Raji (cell line): Measurements from ENCODE around the gene TCEAL3.
A peak's percentile ranks its signal among the peaks of the same experiment; 100 is the strongest.

Experiments
- POLR2A ChIP-seq: IDR thresholded peaks from 2 replicates; pipeline ENCODE4 v1.6.1; 2011; ENCODE audit warnings: low read depth, low read length, control low read depth; ENCODE audit not compliant: insufficient read depth

Gene TCEAL3

DNA sequence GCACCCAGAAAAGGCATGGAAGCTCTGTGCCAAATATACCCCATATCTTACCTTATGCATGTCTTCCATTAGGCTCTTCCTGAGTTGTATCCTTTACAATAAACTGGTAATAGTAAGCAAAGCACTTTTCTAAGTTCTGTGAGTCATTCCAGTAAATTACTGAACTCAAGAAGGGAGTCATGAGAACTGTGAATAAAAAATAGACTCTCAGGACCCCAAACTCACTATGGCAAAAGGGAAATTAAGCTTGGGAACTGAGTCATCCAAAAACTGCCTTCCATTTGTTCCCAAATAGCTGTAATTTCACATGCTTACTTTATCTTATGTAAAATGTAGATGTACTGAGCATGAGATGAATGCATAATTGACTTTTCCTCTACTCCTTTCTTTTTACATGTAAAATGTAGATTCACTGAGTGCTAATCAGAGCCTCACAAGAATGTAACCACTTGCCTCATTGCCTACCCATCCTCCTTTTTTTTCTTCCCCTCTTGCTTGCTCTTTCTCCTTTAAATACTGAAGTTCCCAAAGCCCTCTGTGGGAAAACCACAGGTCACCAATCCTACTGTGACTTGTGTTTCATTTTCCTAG is 8.1 kb downstream of the TCEAL3 start:
- TF ChIP-seq POLR2A = no peak

- no peak for TF ChIP-seq POLR2A
Observed at GRCh38 chrX:103616676-103617186, 9.0 kb downstream of the TCEAL3 start.

- TF ChIP-seq POLR2A = no peak
Observed at GRCh38 chrX:103624111-103624510, 16.3 kb downstream of the TCEAL3 start.

- TF ChIP-seq POLR2A = no peak
Observed at GRCh38 chrX:103626855-103627254, 19.1 kb downstream of the TCEAL3 start.

- 0 out of 2 replicates have a peak, but pooled peaks have one; percentile 21 for TF ChIP-seq POLR2A
Observed at GRCh38 chrX:103628386-103629317, 20.9 kb downstream of the TCEAL3 start, which contains the start of gene TCEAL1. TSS of gene TCEAL1 (plus strand) at chrX:103628975. CDS start at chrX:103629917, 942 bp downstream.

DNA sequence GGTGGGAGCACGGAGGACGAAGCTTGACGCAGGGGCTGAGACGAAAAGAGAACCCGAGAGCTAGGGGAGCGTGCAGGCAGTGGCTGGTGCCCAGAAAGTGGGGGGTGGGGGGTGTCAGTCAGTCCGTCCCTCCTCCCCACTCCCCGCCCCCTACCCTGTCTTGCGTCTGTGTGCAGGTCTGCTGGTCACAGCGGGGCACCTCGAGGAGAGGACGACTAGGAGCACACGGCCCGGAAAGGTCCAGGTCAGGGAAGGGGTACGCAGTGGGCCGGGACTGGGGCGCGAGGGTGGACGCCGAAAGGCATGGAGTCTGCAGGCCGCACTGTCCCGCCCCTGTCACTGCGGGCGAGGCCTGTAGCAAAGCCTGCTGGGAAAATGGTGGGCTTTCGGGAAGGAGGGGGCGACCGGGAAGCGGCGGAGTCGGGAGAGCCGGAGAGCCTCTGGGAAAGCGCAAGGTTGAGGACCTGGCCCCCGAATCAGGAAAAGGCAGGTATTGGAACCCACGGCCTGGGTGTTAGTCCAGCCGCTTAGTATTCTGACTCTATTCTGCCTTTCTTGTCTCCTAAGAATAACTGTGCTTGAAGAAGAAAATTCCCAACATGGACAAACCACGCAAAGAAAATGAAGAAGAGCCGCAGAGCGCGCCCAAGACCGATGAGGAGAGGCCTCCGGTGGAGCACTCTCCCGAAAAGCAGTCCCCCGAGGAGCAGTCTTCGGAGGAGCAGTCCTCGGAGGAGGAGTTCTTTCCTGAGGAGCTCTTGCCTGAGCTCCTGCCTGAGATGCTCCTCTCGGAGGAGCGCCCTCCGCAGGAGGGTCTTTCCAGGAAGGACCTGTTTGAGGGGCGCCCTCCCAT is 21.8 kb downstream of the TCEAL3 start:
- TF ChIP-seq POLR2A = no peak

DNA sequence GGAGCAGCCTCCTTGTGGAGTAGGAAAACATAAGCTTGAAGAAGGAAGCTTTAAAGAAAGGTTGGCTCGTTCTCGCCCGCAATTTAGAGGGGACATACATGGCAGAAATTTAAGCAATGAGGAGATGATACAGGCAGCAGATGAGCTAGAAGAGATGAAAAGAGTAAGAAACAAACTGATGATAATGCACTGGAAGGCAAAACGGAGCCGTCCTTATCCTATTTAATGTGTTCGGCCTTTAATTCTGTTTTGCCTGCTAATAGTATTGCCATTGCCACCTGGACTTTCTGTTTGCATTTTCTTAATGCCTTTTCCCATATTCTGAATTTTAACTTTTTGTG is 22.4 kb downstream of the TCEAL3 start:
- no peak for TF ChIP-seq POLR2A

GRCh38 chrX:103631145-103631544 is 23.4 kb downstream of the TCEAL3 start:
- no peak for TF ChIP-seq POLR2A

DNA sequence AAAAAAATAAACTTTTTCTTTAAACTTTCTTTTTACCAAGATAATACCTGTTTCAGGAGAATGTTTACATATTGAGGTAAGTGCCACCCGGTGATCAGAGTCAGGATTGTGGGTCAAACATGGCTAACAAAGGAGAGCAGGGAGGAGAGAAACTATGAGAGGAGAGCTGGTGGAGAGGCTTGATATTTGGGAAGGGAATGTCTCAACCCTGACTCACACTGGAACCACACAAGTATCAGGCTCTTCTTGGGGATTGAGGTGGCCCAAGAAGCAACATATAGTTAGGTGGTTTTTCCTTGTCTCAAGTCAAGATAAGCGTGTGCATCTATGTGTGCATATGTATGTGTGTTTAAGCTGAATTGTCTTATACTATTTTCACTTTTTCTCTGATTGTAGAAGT is 27.7 kb downstream of the TCEAL3 start:
- TF ChIP-seq POLR2A = no peak

DNA sequence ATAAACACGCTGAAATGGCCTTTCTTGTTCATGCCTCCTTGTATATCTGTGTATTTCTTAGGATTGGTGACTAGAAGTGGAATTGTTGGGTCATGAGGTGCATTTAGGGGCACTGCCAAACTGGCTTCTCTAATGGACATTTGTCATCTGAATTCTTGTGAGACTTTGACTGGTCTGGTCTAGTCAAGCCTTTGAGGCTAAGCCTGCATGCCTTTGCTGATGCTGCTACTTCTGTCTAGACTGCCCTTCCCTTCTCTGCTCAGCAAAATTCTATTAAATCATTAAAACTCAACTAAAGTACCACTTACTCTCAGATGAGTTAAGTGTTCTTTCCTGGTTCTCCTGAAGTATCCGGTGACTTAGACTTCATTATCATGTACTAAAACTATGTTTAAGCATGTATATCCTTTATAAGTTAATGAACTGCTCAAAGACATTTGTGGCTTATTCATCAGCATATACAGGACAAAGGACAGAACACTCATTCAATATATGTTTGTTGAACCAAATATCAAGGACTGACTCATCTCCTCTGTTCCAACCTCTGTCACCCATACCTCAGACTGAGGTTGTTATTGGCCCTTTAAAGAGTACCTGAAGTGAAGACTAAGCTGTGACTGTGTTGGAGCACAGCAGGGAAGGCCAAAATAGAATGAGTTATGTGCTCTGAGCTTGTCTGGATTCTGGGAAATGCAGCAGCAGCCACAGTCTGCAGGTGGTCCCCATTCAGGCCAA is 30.0 kb downstream of the TCEAL3 start:
- TF ChIP-seq POLR2A = no peak

DNA sequence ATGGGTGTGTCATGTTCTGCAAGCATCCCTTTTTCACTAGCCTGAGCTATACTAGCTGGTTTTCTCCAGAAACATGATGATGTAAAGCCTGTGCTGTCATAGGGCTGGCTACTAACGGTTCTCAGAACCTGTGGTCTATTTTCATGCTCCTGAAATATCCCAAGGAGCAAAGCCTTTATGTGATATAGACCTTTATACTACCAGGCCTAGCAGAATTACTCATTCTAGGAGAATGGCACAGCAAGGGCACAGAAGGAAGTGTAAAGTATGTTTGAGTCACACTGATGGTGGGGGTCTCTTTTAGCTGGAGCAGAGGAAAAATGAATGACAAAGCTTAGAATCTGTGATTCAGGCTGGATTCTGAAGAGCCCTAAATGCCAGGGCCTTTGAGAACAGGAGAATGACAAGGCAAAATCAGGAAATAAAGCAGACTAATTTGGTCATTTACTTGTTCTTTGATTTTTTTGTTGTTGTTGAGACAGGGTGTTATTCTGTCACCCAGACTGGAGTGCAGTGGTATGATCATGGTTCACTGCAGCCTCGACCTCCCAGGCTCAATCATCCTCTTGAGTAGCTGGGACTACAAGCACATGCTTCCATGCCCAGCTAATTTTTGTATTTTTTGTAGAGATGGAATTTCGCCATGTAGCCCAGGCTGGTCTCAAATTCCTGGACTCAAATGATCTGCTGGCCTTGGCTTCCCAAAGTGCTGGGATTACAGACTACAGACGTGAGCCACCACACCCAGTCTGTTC is 32.8 kb downstream of the TCEAL3 start:
- TF ChIP-seq POLR2A = no peak

DNA sequence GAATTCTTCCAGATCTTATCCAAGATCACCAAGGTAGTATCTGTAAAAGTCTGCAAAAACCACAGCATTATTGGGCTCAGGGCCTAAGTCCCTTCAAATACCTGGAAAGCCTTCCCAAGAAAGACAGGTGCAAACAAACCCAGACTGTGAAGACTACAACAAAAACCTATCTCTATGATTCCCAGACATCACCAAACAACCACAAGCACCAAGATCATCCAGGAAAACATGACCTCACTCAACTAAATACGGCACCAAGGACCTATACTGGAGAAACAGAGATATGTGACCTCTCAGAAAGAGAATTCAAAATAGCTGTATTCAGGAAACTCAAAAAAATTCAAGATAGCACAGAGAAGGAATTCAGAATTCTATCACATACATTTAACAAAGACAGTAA is 36.4 kb downstream of the TCEAL3 start:
- TF ChIP-seq POLR2A = no peak

DNA sequence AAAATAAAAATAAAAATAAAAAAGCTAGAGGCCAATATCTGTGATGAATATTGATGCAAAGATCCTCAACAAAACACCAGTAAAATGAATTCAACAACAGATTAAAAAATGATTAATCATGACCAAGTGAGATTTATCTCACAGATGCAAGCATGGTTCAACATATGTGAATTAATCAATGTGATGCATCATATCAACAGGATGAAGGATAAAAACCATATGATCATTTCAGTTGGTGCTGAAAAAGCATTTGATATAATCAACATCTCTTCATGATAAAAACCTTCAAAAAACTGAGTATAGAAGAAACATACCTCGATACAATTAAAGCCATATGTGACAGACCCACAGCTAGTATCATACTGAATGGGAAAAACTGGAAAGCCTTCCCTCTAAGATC is 39.9 kb downstream of the TCEAL3 start:
- TF ChIP-seq POLR2A = no peak
